OCI-LY7 (cell line): Measurements from ENCODE around the gene UBE4A.

Experiments used
- EZH2phosphoT487 ChIP-seq: fragments of 200-600 bp; sonication (generic); IDR thresholded peaks from 2 replicates; pipeline ENCODE4 v1.6.1; 2018; ENCODE audit warnings: low read depth, borderline replicate concordance, mild to moderate bottlenecking, mixed run types, antibody characterized with exemption, low read length, moderate library complexity, mixed read lengths
- TF ChIP-seq, protein P1 (sequence below): fragments of 200-600 bp; sonication (generic); conservative IDR thresholded peaks from 2 replicates; pipeline ENCODE4 v1.5.1; 2014; ENCODE audit warnings: mild to moderate bottlenecking, antibody characterized with exemption, low read length, moderate library complexity, mixed read lengths

DNA sequence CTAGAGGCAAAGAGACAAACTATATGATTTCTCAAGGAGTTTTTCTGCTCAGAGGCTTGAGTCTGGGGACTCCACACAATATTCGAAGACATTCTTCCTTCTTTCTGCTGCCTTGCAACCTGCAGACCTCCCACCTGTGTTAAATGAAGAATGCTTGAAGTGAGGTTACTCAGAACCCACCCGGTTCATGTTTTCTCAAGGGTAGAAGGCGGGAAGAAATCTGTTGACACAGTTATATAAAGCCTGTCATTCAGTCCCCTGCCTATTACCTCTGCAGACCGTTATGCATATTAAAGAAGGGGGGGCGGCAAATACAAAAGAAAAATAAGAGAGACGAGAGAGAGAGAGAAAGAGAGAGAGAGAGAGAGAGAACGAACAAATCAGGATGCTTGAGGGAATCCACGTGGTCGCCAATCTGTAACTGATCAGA lies 74.7 kb downstream of the UBE4A start:
- TF ChIP-seq, protein P1, sequence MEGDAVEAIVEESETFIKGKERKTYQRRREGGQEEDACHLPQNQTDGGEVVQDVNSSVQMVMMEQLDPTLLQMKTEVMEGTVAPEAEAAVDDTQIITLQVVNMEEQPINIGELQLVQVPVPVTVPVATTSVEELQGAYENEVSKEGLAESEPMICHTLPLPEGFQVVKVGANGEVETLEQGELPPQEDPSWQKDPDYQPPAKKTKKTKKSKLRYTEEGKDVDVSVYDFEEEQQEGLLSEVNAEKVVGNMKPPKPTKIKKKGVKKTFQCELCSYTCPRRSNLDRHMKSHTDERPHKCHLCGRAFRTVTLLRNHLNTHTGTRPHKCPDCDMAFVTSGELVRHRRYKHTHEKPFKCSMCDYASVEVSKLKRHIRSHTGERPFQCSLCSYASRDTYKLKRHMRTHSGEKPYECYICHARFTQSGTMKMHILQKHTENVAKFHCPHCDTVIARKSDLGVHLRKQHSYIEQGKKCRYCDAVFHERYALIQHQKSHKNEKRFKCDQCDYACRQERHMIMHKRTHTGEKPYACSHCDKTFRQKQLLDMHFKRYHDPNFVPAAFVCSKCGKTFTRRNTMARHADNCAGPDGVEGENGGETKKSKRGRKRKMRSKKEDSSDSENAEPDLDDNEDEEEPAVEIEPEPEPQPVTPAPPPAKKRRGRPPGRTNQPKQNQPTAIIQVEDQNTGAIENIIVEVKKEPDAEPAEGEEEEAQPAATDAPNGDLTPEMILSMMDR, result no peak; the same call in 1 of the 2 replicates
- no peak for TF ChIP-seq EZH2phosphoT487
